Upper lobe of left lung (tissue), 4 donors: ENCODE measurements around the gene LTBP4.

Experiments
- CTCF ChIP-seq, 6 experiments: fragments of 450-650 bp in 4 of 6; fragments of 200-600 bp in 2 of 6; sonication (generic) in 2 of 6; IDR thresholded peaks; one replicate each; pipeline ENCODE4 v1.5.1; 2016 to 2019; ENCODE audit warnings: antibody characterized with exemption in 6 of 6
- POLR2A ChIP-seq, 4 donors: fragments of 450-650 bp; IDR thresholded peaks; one replicate each; pipeline ENCODE4 v1.5.1; 2016 to 2017; ENCODE audit warnings: antibody characterized with exemption in 4 of 4, mild to moderate bottlenecking in 2 of 4
- POLR2AphosphoS5 ChIP-seq, 2 donors: sonication (generic); formaldehyde crosslinking; IDR thresholded peaks; one replicate each; pipeline ENCODE4 v1.5.1; 2017; ENCODE audit warnings: antibody characterized with exemption in 2 of 2

GRCh38 chr19:40617961-40618360 lies 16.8 kb downstream of the LTBP4 start:
- TF ChIP-seq CTCF (IDR thresholded peaks at IDR 0.05): no peak
- TF ChIP-seq POLR2A (IDR thresholded peaks at IDR 0.05): no peak
- no peak for TF ChIP-seq POLR2AphosphoS5 (IDR thresholded peaks at IDR 0.05)
